ENCODE data around the gene NADK2. TPM values are rescaled to one million over a fixed set of nuclear protein-coding genes. Genes with fewer than 3 reads are reported as not detected.

NADK2 gene
- total RNA-seq, 1 donor from 2014 or later = 68.2 TPM

DNA sequence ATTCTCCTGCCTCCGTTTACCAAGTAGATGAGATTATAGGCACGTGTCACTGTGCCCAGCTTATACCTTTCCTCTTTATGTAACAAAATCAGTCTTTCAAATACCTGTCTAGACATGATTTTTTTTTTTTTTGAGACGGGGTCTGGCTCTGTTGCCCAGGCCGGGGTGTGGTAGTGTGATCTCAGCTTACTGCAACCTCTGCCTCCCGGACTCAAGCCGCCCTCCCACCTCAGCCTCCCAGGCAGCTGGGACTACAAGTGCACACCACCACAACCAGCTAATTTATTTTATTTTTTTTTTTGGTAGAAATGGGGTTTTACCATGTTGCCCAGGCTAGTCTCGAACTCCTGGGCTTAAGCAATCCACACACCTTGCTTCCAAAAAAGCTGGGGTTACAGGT lies 13.2 kb downstream of the NADK2 start:
- DNase-seq (ENCODE audit: low spot score) = no peak
- no peak for TF ChIP-seq EZH2phosphoT487 (IDR thresholded peaks at IDR 0.05)
- TF ChIP-seq, protein P1, sequence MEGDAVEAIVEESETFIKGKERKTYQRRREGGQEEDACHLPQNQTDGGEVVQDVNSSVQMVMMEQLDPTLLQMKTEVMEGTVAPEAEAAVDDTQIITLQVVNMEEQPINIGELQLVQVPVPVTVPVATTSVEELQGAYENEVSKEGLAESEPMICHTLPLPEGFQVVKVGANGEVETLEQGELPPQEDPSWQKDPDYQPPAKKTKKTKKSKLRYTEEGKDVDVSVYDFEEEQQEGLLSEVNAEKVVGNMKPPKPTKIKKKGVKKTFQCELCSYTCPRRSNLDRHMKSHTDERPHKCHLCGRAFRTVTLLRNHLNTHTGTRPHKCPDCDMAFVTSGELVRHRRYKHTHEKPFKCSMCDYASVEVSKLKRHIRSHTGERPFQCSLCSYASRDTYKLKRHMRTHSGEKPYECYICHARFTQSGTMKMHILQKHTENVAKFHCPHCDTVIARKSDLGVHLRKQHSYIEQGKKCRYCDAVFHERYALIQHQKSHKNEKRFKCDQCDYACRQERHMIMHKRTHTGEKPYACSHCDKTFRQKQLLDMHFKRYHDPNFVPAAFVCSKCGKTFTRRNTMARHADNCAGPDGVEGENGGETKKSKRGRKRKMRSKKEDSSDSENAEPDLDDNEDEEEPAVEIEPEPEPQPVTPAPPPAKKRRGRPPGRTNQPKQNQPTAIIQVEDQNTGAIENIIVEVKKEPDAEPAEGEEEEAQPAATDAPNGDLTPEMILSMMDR (IDR thresholded peaks at IDR 0.05) = no peak
- no peak for TF ChIP-seq EZH2 (IDR thresholded peaks at IDR 0.05)
- H3K4me1 ChIP-seq = peaks cover 21% of the 10 kb centered on the region
- H3K27me3 ChIP-seq = no peaks in the 10 kb centered on the region
- H3K36me3 Mint-ChIP-seq = peaks cover 6% of the 10 kb centered on the region
- H3K79me2 ChIP-seq (ENCODE audit: low read depth) = peaks cover 27% of the 10 kb centered on the region
- no peaks in the 10 kb centered on the region for H3K27me3 Mint-ChIP-seq (ENCODE audit: insufficient read depth, low read depth)
- peaks cover 9% of the 10 kb centered on the region for H4K20me1 ChIP-seq (ENCODE audit: low read depth)
- peaks cover 11% of the 10 kb centered on the region for H3F3A ChIP-seq (ENCODE audit: low read depth)
- no peak overlapping the region for H3K4me2 ChIP-seq
- no peaks in the 10 kb centered on the region for H3K9me3 Mint-ChIP-seq
- no peak overlapping the region for H3K27ac ChIP-seq
- H3K9me3 ChIP-seq (ENCODE audit: low read depth) = no peaks in the 10 kb centered on the region
- no peak overlapping the region for H2AFZ ChIP-seq (replicated peaks)
- H3K4me3 Mint-ChIP-seq = no peak overlapping the region
- H3K4me3 ChIP-seq = no peak overlapping the region
- H3K36me3 ChIP-seq = no peaks in the 10 kb centered on the region
- H3K27ac Mint-ChIP-seq = no peak overlapping the region
- no peak overlapping the region for H3K9ac ChIP-seq
- peaks cover 8% of the 10 kb centered on the region for H3K4me1 Mint-ChIP-seq

DNA sequence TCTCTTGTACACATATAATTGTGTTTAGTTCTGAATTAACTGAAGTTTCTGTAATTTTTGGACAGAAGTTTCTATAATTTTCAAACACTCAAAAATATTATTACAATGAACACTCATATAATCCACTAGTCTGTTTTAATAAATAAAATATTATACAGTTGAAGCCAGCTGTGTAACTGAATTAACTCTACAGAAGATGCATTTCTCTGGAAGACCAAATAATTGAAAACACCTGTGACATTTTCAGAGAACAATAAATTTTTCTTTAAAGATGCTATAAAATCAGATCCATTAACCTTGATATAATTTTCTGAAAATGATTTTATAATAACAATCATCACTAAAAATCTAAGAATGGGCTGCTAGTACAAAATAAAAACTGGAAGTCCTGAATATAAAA lies 14.7 kb downstream of the NADK2 start:
- no peak overlapping the region for H3K27ac Mint-ChIP-seq
- DNase-seq (ENCODE audit: low spot score) = no peak
- Histone ChIP-seq H3K4me3 (no peak overlapping the region), H4K20me1 (ENCODE audit: low read depth) (peaks cover 9% of the 10 kb centered on the region), H2AFZ (replicated peaks) (no peak overlapping the region), H3K27me3 (no peaks in the 10 kb centered on the region), H3K4me1 (peaks cover 21% of the 10 kb centered on the region), H3K9me3 (ENCODE audit: low read depth) (no peaks in the 10 kb centered on the region), H3K4me2 (no peak overlapping the region), H3K27ac (no peak overlapping the region), H3K9ac (no peak overlapping the region), H3F3A (ENCODE audit: low read depth) (peaks cover 11% of the 10 kb centered on the region), H3K36me3 (no peaks in the 10 kb centered on the region), H3K79me2 (ENCODE audit: low read depth) (peaks cover 21% of the 10 kb centered on the region)
- H3K36me3 Mint-ChIP-seq = peaks cover 6% of the 10 kb centered on the region
- H3K4me3 Mint-ChIP-seq = no peak overlapping the region
- TF ChIP-seq EZH2phosphoT487 (IDR thresholded peaks at IDR 0.05) (no peak), EZH2 (IDR thresholded peaks at IDR 0.05) (no peak)
- TF ChIP-seq, protein P1 (IDR thresholded peaks at IDR 0.05) = no peak
- H3K9me3 Mint-ChIP-seq = no peaks in the 10 kb centered on the region
- H3K4me1 Mint-ChIP-seq = peaks cover 8% of the 10 kb centered on the region
- no peaks in the 10 kb centered on the region for H3K27me3 Mint-ChIP-seq (ENCODE audit: insufficient read depth, low read depth)

DNA sequence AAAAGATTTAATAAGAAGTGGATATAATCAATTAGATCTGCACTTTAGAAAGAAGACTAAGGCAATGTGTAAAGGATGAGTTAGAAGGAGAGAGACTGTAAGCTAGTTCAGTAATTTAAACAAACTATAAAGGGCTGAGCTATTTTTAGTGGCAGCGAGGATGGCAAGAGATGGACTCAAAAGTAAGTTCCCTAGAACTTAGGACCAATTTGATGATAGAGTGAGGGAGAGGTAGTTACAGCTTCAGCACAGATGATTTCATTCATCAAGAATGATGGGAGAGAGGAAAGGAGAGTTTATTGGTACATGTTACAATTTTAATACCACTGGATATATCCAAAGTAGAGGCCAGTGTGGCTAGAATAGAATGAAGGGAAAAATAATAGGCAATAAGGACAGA lies 19.1 kb downstream of the NADK2 start:
- Histone ChIP-seq H3K4me2 (no peak overlapping the region), H3K79me2 (ENCODE audit: low read depth) (no peaks in the 10 kb centered on the region), H2AFZ (replicated peaks) (no peak overlapping the region), H3K27me3 (no peaks in the 10 kb centered on the region), H3K27ac (no peak overlapping the region), H4K20me1 (ENCODE audit: low read depth) (no peaks in the 10 kb centered on the region), H3K9ac (no peak overlapping the region), H3K36me3 (peaks cover 4% of the 10 kb centered on the region), H3K4me1 (no peaks in the 10 kb centered on the region), H3K9me3 (ENCODE audit: low read depth) (no peaks in the 10 kb centered on the region), H3F3A (ENCODE audit: low read depth) (no peaks in the 10 kb centered on the region), H3K4me3 (no peak overlapping the region)
- no peak for DNase-seq (ENCODE audit: low spot score)
- no peaks in the 10 kb centered on the region for H3K9me3 Mint-ChIP-seq
- no peak overlapping the region for H3K4me3 Mint-ChIP-seq
- no peaks in the 10 kb centered on the region for H3K4me1 Mint-ChIP-seq
- no peak overlapping the region for H3K27ac Mint-ChIP-seq
- TF ChIP-seq EZH2phosphoT487 (IDR thresholded peaks at IDR 0.05) (no peak), EZH2 (IDR thresholded peaks at IDR 0.05) (no peak)
- TF ChIP-seq, protein P1 (IDR thresholded peaks at IDR 0.05) = no peak
- peaks cover 21% of the 10 kb centered on the region for H3K36me3 Mint-ChIP-seq
- H3K27me3 Mint-ChIP-seq (ENCODE audit: insufficient read depth, low read depth) = no peaks in the 10 kb centered on the region

All from neural progenitor cell (in vitro differentiated cells).